A673 (cell line): ENCODE measurements around the gene HYI.

Experiments used
- CTCF ChIP-seq: fragments of 300-800, 200-600 bp; sonication (generic); conservative IDR thresholded peaks from 2 replicates; pipeline ENCODE4 v1.5.1; 2017; ENCODE audit warnings: low read depth, mild to moderate bottlenecking, antibody characterized with exemption, low read length, moderate library complexity, mixed read lengths
- EZH2 ChIP-seq: fragments of 200-600 bp; sonication (generic); IDR thresholded peaks from 2 replicates; pipeline ENCODE4 v1.6.1; 2017; ENCODE audit warnings: borderline replicate concordance, low read depth, mild to moderate bottlenecking, mixed read lengths, antibody characterized with exemption, low read length; ENCODE audit not compliant: poor library complexity, severe bottlenecking

- no peak for TF ChIP-seq CTCF
- TF ChIP-seq EZH2: no peak
Measured at GRCh38 chr1:43431676-43432075, 22.1 kb downstream of the HYI start.
